HL-60/S4 treated with retinoic acid at 250 ng/mL for 4 days and 3 days (cell line): Measurements from ENCODE around the gene LTBP1.

ENCODE experiments used
- in situ Hi-C: fragments of 300-500 bp; cut with MboI; formaldehyde crosslinking; loops from 2 replicates; pipeline ENCODE4 v1.7.0; 2022; ENCODE audit warnings: low sequenced_read_pairs

The LTBP1 gene

DNA sequence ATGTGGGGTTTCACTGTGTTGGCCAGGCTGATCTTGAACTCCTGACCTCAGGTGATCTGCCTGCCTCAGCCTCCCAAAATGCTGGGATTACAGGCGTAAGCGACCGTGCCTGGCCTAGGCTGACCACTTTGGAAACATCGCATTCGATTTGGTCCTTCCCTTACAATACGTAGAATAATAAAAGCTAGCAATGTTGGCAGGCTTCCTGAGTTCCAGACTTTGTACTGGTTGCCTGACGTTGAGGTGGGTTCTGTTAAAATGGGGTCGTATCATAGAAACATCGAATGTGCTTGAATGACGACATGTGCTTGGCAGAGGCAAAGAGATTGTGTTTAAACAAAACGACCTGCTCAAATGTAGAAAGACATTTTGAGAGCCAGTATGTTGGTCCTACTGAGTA is 56.1 kb downstream of the LTBP1 start:
- in situ Hi-C loops, result no loop called here

DNA sequence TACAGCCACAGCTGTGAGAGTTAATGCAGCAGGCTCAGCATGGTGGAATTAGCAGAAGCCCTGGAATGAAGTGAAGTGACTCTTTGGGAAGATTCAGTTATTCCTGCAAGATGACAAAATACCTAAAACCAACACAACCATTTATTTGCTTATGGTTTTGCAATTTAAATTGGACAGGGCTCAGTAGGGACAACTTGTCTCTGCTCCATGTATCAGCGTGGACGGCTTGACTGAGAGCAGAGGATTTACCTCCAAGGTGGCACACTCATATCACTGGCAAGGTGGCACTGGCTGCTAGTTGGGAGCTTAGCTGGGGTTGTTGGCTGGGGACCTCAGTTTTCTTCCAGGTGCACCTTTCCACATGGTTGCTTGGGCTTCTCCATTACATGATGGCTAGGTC is 58.3 kb downstream of the LTBP1 start:
- in situ Hi-C loops, result no loop called here

DNA sequence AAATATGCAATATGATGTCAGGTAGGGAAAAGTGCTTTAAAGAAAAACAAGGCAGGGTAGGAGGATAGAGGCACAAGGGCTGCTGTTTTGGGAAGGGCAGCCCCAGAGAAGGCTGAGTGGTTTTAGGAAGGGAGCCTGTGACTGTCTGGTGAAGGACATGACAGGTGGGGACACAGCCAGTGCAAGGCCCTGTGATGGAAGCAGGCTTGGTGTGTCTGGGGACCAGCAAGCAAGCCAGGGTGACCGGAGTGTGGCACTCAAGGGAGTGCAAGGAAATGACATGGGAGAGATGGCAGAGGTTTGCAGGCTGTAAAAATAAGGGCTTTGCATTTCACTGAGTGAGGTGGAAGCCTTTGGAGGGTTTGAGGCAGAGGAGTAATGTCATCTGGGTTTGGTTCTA is 62.0 kb downstream of the LTBP1 start:
- in situ Hi-C loops, result no loop called here

DNA sequence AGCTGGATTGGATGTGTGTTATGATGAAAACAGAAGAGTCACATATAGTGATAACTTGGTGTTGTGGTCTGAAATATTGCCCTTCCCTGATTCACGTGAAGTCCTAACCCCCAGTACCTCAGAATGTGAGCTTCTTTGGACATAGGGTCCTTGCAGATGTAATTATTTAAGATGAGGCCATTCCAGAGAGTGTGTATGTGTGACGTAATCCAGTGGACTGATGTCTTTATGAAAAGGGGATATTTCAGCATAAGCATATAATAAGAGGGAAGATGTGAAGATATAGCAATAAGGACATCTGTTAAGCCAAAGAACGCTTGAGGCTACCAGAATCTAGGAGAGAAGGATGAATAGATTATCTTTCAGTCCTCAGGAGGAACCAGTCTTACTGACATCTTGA is 62.5 kb downstream of the LTBP1 start:
- in situ Hi-C loops, result no loop called here

DNA sequence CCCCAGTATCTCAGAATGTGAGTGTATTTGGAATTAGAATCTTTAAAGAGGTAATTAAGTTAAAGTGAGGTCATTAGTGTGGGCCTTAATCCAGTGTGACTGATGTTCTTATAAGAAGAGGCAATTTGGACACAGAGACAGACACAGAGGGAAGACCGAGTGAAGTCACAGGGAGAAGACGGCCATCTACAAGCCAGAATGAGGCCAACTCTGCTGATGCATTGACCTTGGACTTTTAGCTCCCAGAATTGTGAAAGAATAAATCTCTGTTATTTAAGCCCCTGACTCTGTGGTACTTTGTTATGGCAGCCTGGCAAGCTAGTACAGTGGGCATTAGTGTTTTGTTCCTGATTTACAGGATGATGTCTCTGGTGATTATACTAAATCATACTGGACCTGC is 64.6 kb downstream of the LTBP1 start:
- in situ Hi-C loops, result no loop called here

DNA sequence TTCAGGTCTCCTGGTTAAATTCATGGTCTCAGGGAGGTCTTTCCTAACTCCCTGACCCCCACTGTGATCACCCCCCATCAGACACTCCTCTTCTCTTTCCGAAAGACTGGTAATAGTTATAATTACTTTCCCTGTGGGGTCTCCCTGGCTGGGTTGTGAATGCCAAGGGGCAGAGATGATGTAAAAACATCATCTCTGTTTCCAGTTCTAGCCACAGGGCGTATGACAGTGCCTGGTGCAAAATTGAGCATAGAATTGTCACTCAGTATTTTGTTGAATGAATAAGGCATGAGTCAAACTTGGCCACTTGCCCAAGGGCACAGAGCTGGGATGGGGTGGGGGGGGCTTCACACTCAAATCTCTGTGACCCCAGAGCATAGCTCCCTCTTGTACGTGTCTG is 65.2 kb downstream of the LTBP1 start:
- in situ Hi-C loops, result no loop called here

DNA sequence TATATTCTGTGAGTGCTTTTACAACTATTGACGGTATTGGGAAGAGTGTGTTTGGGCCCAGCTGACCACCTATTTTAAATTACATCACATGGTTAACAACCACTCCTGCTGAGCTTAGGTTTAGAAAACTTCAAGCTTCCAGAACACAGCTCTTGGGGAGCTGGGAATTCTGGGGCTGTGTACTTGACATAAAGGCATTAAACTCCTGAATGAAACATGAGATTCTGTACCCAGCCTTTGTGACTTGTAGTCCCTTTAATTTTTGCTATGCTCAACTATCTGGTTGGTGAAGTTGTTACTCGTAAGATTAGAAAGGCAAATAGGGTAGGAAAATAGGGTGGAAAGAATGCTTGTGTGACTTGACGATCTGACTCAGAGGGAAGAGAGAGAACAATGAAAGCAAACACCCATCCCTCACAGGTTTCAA is 66.9 kb downstream of the LTBP1 start:
- in situ Hi-C loops, result no loop called here

DNA sequence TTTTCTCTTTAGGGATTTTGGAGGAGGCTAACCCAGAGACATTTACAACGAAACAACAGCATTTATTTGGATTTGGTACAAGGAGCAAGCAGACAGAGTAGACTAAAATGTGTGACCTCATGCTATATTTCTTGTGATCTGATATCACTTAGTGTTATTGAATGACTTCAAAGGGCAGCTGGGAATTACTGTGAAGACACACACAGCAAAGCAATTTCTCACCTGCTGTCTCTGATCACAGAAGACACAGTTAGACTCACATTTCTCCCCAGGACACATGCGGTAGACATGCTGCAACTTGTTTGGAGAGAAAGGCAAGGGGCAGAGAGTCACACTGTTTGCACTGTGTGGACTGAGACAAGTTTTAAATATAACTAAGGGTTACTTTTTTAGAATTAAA is 67.5 kb downstream of the LTBP1 start:
- in situ Hi-C loops, result no loop called here

DNA sequence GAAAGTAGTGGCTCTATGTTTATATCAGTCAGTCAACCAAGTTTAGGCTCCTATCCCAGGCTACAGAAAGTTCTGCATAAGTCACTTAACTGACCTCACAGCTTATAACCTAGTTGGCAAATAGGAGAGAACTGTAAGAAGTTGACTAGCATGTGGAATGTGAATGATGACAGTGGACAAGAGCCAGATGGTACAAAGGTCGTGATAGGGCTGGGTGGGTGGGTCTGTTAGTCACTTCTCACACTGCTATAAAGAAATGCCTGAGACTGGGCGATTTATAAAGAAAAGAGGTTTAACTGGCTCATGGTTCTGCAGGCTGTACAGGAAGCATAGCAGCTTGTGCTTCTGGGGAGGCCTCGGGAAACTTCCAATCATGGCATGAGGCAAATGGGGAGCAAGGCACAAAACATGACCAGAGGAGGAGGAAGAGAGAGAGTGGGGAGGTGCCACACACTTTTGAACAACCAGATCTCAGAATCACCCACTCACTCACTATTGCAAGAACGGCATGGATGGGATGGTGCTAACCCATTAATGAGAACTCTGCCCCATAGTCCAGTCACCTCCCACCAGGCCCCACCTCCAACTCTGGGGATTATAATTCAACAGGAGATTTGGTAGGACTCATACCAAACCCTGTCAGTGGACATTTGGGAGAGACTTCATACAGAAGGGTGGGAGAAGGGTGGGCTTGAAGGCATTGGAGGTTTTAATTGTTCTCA is 68.8 kb downstream of the LTBP1 start:
- in situ Hi-C loops, result no loop called here

DNA sequence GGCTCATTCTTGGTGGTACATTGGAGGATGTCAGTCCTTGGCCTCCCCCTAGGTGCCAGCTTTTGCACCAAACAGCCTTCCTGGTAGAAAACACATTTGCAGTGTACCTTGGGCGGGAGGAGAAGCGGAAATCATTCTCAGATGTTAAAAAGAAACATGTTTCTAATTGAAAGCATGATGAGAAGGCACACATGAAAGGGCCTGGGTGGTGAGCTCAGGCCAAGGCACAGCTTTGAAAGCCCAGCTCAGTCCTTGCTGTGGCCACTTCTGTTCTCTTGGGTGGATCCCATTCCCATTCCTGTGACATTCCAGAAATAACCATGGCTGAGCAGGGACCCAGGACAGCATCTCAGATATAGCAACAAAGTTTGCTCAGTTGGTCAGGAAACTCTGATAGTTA is 71.5 kb downstream of the LTBP1 start:
- in situ Hi-C loops, result no loop called here

DNA sequence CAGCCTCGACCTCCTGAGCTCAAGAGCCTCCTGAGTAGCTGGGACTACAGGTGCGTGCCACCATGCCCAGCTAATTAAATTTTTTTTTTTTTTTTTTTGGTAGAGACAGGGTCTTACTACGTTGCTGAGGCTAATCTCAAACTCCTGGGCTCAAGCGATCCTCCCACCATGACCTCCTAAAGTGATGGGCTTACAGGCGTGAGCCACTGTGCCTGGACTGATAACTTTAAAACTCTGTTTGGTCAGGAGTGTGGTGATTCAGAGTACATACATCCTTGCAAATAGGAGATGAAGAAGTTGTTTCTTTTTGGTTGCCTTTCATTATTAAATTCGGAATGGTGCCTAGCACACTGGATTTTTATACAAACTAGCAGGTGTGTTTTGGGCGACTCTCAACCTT is 73.0 kb downstream of the LTBP1 start:
- in situ Hi-C loops, result no loop called here

DNA sequence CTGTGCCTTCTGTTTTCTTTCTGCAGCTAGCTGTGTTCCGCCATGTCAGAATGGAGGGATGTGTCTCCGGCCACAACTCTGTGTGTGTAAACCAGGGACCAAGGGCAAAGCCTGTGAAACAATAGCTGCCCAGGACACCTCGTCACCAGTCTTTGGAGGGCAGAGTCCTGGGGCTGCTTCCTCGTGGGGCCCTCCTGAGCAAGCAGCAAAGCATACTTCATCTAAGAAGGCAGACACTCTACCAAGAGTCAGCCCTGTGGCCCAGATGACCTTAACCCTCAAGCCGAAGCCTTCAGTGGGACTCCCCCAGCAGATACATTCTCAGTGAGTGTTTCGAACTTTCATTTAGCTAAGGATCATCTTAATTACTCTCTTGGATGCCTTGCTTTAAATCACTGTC is 74.1 kb downstream of the LTBP1 start:
- in situ Hi-C loops, result no loop called here

DNA sequence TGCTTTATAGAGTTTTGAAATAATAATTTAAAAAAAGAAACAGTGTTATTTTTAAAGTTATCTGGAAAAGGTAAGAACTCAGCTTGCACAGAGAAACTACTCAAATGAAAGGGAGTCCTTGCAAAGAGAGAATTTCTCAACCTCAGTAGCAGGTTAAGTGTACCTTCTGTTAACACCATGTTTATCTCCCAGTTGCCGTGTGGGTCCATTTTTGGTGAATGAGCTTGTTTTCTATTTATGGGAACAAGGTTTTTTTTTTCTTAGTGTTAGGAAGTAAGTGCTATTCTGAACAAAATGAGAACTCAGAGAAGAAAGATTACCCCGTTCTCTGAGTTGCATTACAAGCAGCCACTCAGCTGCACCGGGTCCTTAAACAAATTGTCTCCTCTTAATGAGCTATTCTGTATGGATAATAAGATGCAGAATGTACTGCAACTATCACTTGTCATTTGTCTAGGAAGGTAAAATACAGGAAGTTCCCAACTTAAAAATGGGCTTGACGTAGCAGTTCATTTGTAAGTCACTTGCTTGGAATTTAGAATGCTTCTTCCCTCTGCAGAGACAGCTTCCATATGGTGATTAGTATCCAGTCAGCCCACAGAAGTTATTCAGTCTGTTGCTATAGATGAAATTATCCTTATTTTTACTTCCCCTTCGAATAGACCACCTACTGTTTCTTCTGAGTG is 74.9 kb downstream of the LTBP1 start:
- in situ Hi-C loops, result no loop called here

DNA sequence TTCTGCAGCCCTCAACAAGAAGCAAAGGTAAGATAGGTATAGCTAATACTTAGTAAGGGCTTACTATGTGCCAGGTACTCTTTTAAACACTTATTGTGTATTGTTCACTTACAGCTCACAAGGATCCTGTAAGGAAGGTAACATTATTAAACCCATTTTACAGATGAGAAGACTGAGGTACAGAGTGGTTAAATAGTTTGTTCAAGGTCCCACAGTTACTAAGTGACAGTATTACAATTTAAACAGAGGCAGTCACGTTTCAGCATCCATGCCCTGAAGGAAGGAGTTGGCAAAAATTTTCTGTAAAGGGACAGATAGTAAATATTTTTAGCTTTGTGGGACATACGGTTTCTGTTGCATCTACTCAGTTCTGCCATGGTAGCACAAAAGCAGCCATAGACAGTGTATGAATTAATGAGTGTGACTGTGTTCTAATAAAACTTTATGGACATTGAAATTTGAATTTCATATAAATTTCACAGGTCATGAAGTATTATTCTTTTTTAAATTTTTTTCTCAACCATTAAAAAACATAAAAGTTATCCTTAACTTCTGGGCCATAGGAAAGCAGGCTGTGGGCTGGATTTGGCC is 75.7 kb downstream of the LTBP1 start:
- in situ Hi-C loops, result no loop called here

DNA sequence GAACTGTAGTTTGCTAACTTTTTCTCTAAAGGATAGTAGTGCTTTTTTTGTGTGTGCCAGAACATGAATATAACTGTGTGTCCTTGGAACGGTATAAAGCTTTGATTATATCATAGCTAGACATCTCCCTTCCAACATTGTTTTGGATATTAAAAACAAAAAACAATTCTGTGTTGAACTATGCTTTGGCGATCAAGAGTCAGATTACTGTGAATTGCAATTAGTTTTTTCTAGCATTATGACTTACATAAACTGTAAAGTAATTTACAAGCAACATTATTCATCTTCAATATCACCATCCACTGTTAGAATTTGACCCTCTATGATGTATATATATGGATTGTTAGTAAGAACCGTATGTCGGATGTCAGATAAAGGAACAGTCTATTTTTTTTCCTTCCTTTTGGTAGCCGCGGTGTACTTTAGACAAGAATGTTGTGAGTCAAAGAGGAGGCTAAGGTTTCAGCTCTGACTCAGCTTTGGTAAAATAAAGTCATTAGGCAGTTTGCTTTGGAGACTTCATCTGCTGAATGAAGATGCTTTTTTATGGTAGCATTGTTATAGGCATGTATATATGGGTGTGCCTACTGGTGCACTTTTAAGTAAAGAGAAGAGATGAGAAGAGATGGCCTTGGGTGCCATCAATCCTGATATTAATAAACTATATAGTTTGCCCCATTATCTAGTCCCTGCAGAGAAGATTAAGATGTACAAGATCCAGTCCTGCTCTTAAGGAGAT is 76.4 kb downstream of the LTBP1 start:
- in situ Hi-C loops, result no loop called here

DNA sequence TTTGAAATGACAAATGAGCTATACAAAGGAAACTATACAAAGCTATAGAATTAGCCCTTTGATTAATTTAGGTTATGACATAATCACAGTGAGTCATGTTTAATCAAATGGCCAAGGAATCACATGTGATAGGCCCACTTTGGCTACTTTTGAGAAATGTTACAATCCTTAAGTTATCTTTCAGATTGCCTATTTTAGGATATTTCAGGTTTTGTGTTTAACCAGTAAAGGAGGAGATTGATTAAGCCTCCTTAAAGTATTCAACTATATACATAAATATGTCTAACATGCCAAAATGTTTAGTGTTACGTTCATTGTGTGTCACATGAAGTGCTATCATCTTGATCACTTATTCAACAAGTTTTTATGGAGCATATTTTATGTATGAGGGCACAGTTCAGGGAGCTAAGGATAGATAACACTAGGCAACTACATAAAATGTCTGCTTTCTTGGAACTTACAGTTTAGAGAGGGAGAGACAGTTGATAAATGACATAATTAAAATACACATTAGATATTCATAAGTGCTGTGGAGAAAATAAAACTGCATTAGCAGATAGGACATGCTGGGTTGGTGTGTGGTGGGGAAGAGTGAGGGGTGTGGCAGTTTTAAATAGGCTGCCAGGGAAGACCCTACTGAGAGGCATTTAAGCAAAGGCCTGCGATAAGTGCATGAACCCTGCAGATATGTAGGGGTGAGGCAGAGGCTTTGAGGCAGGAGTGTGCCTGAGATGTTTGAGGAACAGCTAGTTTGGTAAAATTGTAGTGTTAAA is 77.2 kb downstream of the LTBP1 start:
- in situ Hi-C loops, result no loop called here

DNA sequence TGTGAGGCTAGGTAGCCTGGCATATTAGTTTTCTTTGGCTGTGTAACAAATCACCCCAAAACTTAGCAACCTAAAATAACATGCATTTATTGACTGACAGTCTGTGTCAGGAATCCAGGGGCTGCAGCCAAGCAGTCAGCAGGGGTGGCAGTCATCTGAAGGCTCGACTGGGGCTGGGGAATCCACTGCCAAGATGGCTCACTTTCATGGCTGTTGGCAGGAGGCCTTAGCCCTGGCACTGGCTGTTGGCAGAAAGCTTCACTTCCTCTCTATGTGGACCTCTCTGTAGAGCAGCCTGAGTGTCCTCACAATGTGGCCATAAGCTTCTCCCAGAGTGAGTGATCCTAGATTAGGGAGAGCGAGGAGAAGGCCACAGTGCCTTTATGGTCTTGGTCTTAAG is 78.0 kb downstream of the LTBP1 start:
- in situ Hi-C loops, result no loop called here

DNA sequence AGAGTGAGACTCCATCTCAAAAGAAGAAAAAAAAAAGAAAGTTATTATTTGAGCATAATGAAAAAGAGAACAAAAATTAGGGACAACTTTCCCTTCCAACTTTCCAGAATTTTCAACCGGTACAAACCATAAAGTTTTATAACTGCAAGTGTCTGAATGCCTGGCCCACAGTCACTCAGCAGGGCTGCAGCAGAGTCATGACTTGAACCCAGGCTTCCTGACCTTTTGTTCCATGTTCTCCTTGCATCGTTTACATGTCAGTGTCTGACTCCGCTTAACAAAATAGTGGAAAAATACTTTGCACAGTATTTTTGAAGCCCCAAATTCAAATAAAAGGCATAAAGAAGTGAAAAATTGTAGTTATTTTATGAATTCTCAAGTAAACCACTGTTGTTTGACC is 82.7 kb downstream of the LTBP1 start:
- in situ Hi-C loops, result no loop called here

DNA sequence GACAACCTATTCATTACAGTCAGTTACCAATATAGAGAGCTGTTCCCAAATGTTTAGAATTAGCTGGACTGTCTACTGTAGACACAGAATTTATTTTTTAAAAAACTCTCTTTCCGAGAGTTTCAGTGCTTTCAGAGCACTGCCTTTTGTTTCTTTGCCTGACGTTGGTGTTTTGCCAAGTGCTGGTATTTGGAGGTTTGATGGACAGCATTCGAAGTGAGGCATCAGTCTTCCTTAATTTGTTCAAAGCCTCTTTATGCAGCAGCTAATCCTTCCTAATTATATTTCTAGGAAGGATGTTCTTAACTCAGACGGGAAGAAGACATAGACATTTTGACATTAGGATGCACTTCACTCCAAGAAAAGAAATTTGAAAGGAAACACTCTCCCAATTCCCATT is 83.2 kb downstream of the LTBP1 start:
- in situ Hi-C loops, result no loop called here

DNA sequence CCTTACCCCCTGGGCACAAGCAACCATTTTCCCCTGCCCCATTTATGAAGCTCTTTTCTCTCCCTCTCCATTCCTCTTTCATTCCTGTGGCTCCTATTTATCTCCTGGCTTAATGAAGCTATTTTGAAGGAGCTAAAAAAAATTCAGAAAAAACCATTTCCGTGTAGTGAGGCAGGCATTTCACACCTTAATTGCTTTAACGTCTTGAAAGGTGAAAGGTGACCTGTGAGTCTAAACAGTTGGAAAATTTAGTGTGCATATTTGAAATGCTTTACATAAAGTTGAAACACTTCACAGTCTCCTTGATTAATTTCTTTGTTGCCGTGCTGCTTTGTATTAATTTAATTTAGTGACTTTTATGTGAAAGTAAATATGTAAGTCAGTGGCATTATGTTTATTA is 83.6 kb downstream of the LTBP1 start:
- in situ Hi-C loops, result no loop called here

DNA sequence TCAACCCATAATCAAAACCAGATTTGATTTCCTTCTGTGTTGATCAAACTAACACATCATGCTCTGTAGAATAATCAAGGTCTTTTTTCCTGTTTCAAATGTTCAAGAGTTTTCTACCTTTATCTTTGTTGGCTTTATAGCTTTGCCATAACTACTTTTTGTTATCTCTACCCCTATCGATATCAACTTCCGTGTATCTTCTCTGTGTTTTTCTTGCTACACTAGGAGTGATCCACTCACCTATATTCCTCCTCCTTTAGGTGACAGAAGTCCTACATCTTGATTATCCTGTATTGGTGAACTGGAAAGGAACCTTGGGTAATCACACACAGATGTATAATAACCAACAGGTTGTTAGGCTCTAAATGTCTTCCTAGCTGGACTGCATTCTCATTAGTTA is 85.5 kb downstream of the LTBP1 start:
- in situ Hi-C loops, result no loop called here
